ENCODE results near the gene LZTFL1.

The LZTFL1 gene

DNA sequence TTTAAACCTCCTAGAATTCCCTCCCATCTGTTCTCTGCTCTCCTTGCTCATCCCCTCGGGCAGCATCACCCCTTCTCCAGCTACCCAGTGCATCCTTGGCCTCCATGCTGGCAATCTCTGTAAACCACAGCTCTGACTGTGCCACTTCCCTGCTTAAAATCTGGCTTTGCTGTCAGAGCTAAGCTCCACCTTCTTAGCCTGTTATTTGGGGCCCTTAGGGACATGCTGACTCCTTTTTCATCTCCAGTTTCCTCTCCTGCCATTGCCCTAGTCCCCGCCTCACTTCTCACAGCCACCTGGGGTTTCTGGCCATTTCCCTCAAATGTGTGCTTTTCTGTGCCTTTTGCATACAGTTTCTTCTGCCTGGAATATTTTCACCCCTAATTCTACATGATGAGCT lies 51.3 kb downstream of the LZTFL1 start:
- peaks cover 19% of the 10 kb centered on the region for H3K27me3 Mint-ChIP-seq
- no peak for ATAC-seq
- no peaks in the 10 kb centered on the region for H3K36me3 Mint-ChIP-seq
- no peak overlapping the region for H3K4me3 Mint-ChIP-seq
- H3K9me3 Mint-ChIP-seq: peaks cover 9% of the 10 kb centered on the region
- H3K27ac Mint-ChIP-seq: no peak overlapping the region
- H3K4me1 Mint-ChIP-seq: peaks cover 15% of the 10 kb centered on the region

DNA sequence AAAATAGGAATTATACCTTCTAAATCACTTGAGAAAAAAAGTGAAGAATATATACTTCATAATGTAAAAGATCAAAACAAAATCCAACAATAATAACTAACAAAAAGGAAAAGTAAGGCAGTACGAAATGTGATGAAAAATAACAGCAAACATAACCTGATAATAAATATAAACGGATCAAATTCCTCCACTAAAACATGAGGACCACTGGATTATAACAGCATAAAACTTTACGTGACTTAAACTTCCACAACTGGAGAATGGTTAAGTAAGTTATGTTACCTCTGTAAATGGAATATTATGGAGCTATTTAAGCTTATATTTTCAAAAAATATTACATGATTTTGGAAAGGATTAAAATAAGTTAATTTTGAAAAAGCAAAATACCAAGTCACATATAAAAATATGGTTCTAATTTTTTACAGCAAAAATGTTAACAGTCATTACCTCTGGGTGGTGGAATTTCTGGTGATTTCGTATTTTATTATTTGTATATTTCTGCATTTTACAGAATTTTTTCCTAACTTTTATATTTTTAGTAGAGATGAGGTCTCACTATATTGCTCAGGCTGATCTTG lies 52.6 kb downstream of the LZTFL1 start:
- ATAC-seq: no peak
- Mint-ChIP-seq H3K27me3 (peaks cover 9% of the 10 kb centered on the region), H3K36me3 (no peaks in the 10 kb centered on the region), H3K27ac (no peak overlapping the region), H3K9me3 (peaks cover 14% of the 10 kb centered on the region), H3K4me3 (no peak overlapping the region), H3K4me1 (peaks cover 10% of the 10 kb centered on the region)

DNA sequence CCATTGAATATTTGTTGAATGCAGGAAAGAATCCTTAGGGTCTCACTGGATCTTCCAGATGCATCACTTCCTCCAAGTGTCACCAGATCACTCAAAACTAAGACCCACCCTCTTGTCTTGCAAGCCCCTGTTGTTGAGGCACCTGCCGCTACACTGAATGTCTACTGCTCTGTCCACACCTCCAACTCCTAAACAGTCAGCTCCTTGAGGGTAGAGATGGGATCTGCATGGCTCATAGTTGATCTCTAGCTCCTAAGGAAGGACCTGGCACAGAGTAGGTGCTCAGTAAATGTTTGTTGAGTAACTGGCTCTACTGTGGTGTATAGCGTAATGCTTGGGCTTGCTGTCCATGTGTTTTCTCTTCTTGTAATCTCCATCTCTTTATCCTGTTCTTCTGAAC lies 54.4 kb downstream of the LZTFL1 start:
- no peak for ATAC-seq
- no peak overlapping the region for H3K4me3 Mint-ChIP-seq

DNA sequence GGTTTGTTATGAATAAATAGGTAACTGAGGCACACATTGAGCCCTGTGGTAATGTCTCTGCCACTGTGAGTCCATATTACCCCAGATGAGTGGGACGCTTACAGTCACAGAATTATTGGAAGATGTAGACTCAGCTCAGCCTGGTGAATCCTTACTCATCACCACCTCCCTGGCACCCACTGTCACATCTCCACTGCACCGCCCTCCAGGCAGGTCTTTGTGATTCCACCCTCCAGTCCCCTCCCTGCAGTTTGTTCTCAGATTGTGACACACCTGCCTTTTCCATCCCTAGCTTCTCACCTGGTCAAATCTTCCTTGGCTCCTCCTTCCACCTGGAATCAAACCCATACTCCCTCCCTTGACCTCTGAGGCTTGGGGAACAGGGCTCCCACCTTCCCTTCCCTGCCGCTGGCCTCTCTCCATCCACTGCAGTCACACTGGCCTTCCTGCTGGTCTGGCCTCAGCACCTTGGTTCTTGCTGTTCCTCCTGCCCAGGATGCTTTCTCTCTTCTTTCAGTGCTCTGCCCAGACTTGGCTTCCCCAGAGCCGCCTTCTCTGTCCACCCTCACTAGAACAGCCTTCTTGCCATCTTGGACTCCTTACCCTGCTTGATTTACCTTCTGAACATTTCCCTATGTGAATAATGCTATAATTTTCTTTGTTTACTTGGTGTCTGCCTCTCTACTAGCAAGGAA lies 55.0 kb downstream of the LZTFL1 start:
- no peak overlapping the region for H3K27ac Mint-ChIP-seq
- H3K27me3 Mint-ChIP-seq: peaks cover 9% of the 10 kb centered on the region
- no peak overlapping the region for H3K4me3 Mint-ChIP-seq
- peaks cover 14% of the 10 kb centered on the region for H3K9me3 Mint-ChIP-seq
- H3K36me3 Mint-ChIP-seq: no peaks in the 10 kb centered on the region
- peak; percentile 43 for ATAC-seq
- peaks cover 8% of the 10 kb centered on the region for H3K4me1 Mint-ChIP-seq

More for the DNA sequence above, 54.4 kb downstream of the LZTFL1 start:
- H3K27ac Mint-ChIP-seq: no peak overlapping the region
- peaks cover 14% of the 10 kb centered on the region for H3K9me3 Mint-ChIP-seq
- H3K27me3 Mint-ChIP-seq: peaks cover 9% of the 10 kb centered on the region
- peaks cover 10% of the 10 kb centered on the region for H3K4me1 Mint-ChIP-seq
- H3K36me3 Mint-ChIP-seq: no peaks in the 10 kb centered on the region

DNA sequence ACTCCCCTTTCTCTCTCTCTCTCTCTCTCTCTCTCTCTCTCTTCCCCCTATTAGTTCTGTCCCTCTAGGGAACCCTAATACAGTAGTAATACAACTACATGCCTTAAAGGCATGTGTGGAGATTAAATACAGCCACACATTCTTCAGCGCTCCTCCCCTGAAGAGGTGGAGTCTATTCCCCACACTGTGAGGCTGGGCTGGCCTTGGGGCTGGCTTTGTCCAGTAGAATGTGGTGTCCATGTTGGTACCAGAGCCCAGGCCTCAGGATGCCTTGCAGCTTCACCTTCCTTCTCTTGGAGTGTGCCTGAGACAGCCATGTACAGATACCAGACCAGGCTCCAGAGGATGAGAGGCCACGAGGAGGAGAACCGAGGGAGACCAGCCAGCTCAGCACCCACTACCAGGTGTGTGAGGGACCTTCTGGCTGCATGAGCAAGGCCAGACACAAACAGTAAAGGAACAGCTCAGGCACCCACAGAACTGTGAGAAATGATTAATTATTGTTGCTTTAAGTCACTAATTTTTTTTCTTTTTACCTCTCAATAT lies 56.2 kb downstream of the LZTFL1 start:
- no peaks in the 10 kb centered on the region for H3K4me1 Mint-ChIP-seq
- ATAC-seq: no peak
- H3K36me3 Mint-ChIP-seq: no peaks in the 10 kb centered on the region
- peaks cover 9% of the 10 kb centered on the region for H3K27me3 Mint-ChIP-seq
- H3K9me3 Mint-ChIP-seq: peaks cover 12% of the 10 kb centered on the region
- no peak overlapping the region for H3K4me3 Mint-ChIP-seq
- H3K27ac Mint-ChIP-seq: no peak overlapping the region

DNA sequence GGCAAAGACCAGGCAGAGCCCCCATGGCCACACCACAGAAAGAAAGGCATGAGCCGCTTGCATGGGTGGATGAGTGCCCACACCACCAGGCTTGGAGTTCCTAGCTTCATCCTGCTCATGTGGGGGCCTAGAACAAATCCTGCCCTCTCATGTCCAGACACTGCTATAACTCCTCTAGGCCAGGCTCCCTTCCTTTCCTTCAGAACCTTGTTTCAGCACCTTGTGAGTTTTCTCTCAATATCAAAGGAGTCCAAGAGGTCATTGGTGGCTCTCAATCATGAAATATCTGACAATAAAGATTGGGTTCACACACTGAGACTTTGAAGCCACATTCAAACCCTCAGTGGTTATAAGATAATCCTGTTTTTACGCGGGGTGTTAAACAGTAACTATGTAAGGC lies 58.3 kb downstream of the LZTFL1 start:
- peaks cover 9% of the 10 kb centered on the region for H3K27me3 Mint-ChIP-seq
- H3K27ac Mint-ChIP-seq: no peak overlapping the region
- peaks cover 5% of the 10 kb centered on the region for H3K9me3 Mint-ChIP-seq
- no peak overlapping the region for H3K4me3 Mint-ChIP-seq
- H3K36me3 Mint-ChIP-seq: no peaks in the 10 kb centered on the region
- H3K4me1 Mint-ChIP-seq: no peaks in the 10 kb centered on the region
- no peak for ATAC-seq

DNA sequence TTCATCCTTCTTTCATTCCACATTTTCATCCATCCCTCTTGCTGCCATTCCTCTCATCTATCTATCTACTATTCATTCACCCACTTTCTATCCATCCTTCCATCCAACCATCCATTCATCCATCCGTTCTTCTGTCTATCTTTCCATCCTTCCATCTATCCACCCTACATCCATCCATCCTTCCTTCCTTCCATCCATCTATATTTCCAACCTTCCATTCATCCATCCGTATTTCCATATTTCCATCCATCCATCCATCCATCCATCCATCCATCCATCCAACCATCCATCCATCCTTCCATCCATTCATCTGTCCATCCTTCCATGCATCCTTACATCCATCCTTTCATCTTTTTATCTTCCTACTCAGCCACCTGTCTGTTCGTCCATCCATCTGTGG lies 59.5 kb downstream of the LZTFL1 start:
- Mint-ChIP-seq H3K4me1 (no peaks in the 10 kb centered on the region), H3K27ac (no peak overlapping the region), H3K4me3 (no peak overlapping the region), H3K9me3 (peaks cover 5% of the 10 kb centered on the region), H3K36me3 (no peaks in the 10 kb centered on the region), H3K27me3 (peaks cover 6% of the 10 kb centered on the region)
- no peak for ATAC-seq

DNA sequence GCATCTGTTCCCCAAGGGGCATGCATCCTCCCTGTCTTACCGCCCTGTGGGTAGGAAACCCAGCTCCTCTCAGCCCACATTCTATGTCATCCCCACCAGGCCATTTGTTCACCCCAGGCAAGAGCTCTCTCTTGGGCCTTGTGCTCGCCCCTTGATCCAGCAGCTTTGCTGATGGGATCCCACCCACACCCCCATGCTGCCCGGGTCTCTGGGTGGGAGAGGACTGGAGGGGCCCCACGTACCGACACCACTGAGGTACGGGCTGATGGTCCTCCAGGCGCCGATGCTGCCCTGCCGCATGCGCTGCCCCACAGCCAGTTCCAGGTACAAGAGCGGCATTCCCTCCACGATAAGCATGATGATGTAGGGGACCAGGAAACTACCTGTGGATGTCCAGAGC lies 60.1 kb downstream of the LZTFL1 start:
- H3K4me1 Mint-ChIP-seq: no peaks in the 10 kb centered on the region
- peaks cover 1% of the 10 kb centered on the region for H3K27me3 Mint-ChIP-seq
- H3K36me3 Mint-ChIP-seq: no peaks in the 10 kb centered on the region
- ATAC-seq: peak; percentile 7
- peaks cover 5% of the 10 kb centered on the region for H3K9me3 Mint-ChIP-seq
- no peak overlapping the region for H3K27ac Mint-ChIP-seq
- no peak overlapping the region for H3K4me3 Mint-ChIP-seq

DNA sequence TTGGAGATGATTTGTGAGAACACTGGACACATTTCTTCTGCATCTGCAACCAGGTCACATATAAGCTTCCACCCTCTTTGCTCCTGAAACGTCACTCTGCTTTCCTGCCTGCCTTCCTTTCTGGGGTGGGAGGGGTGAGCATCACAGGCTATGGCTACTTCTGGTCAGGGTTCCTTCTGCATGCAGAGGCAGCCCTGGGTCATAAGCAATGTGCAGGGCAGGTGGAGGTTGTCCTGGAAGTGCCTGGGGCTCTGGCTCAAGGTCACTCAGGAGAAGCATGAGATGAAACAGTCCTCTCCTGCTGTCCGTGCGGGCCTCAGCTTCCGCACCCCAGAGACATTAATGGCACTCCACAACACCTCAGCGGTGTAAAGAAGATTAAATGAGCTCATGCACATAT lies 60.6 kb downstream of the LZTFL1 start:
- no peaks in the 10 kb centered on the region for H3K27me3 Mint-ChIP-seq
- no peaks in the 10 kb centered on the region for H3K4me1 Mint-ChIP-seq
- peaks cover 5% of the 10 kb centered on the region for H3K9me3 Mint-ChIP-seq
- H3K36me3 Mint-ChIP-seq: no peaks in the 10 kb centered on the region
- no peak overlapping the region for H3K4me3 Mint-ChIP-seq
- no peak overlapping the region for H3K27ac Mint-ChIP-seq
- ATAC-seq: no peak

DNA sequence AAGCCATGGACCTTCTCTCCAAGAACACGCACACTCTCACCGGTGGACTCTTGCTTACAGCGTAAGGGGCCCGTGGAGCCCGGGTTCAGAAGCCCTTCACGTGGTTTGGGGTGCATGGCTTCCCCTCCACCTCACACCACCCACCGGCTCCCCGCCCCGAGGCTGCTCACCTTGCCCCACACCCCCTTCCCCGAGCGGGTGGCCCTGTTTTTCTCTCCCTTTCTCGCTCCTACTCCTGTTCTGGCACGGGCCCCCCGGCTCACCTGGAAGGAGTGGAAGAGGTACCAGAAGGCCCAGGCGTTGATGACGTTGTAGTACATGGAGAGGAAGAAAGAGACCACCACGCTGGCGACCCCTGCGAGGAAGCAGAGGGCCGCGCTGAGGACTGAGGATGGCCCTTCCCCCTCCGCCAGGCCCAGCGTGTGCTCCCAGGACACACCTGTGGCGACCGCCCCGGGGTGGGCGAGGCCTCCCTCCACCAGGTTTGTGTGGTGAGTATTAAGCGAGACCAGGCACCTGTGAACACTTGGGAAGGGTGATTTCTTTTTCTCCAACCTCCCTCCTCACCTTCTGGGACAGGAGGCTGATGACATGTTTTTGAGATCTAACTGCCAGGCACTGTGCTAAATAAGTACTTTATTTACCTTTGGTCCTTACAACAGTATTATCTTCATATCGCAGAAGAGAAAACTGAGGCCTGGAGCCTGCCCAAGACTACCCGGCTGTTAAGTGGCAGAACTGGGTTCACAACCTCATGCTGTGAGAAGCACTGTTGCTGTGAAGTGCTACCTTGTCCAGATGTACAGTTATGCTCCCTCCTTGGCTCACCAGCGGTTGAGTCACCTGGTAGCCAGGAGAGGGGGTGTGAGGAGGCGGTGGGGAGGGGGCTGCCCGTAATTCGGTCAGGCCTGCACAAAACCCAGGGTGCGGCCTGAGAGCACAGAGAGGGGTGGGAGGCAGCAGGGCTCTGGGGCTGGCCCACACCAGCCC lies 61.9 kb downstream of the LZTFL1 start:
- ATAC-seq: peak; percentile 35
- no peaks in the 10 kb centered on the region for H3K4me1 Mint-ChIP-seq
- H3K36me3 Mint-ChIP-seq: no peaks in the 10 kb centered on the region
- H3K4me3 Mint-ChIP-seq: no peak overlapping the region
- peaks cover 4% of the 10 kb centered on the region for H3K9me3 Mint-ChIP-seq
- no peaks in the 10 kb centered on the region for H3K27me3 Mint-ChIP-seq
- H3K27ac Mint-ChIP-seq: no peak overlapping the region

DNA sequence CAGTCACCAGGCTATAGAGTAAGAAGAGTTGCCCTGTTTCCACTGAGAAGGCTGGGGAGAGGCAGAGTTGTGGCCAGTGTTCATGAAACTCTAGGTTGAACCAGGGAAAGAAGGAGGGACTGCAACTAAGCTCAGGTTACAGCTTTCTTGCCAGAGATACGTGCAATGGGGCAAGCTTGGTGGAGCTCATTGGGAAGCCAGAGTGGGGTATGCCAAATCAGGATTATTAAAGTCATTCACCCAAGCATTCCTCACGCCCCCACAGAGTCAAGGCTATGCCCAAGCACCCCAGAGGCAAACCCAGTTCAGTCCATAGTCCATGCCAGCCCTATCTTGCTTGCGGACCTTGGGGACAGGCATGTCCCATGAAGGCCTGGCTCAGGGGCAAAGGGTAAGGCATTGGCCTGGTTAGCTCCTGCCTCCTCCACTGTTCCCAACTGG lies 63.1 kb downstream of the LZTFL1 start:
- ATAC-seq: no peak
- Mint-ChIP-seq H3K27ac (no peak overlapping the region), H3K27me3 (no peaks in the 10 kb centered on the region), H3K4me1 (no peaks in the 10 kb centered on the region), H3K4me3 (no peak overlapping the region), H3K36me3 (no peaks in the 10 kb centered on the region), H3K9me3 (no peaks in the 10 kb centered on the region)

DNA sequence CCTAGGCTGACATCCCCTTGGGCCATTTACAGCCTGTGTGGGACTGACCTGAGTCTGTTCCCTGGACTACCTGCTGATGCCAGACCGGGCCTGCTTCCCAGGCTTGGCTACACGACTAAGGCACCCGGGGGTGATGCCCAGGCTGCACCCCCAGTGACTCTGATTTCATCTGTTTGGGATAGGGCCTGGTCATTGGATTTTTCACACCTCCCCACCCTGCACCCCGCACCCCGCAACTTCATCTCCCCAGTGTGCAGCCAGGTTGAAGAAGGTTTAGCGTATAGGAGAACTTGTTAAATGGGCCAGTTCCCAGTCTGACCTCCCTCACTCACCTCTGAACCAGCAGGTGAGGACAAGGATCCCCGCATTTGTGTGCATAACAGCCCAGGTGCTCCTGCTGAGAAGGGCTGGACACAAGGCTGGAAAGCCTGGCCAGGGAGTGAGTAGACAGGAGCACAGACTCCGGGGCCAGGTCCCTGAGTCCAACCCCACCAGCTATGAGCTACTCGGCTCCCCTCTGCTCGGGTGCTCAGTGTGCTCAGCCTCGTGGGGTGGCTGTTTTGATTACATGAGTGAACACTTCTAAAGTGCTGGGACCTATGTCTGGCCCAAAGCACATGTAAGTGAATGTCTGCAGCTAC lies 64.1 kb downstream of the LZTFL1 start:
- no peaks in the 10 kb centered on the region for H3K27me3 Mint-ChIP-seq
- H3K9me3 Mint-ChIP-seq: no peaks in the 10 kb centered on the region
- no peaks in the 10 kb centered on the region for H3K36me3 Mint-ChIP-seq
- H3K4me3 Mint-ChIP-seq: no peak overlapping the region
- no peak overlapping the region for H3K27ac Mint-ChIP-seq
- no peaks in the 10 kb centered on the region for H3K4me1 Mint-ChIP-seq
- ATAC-seq: no peak

DNA sequence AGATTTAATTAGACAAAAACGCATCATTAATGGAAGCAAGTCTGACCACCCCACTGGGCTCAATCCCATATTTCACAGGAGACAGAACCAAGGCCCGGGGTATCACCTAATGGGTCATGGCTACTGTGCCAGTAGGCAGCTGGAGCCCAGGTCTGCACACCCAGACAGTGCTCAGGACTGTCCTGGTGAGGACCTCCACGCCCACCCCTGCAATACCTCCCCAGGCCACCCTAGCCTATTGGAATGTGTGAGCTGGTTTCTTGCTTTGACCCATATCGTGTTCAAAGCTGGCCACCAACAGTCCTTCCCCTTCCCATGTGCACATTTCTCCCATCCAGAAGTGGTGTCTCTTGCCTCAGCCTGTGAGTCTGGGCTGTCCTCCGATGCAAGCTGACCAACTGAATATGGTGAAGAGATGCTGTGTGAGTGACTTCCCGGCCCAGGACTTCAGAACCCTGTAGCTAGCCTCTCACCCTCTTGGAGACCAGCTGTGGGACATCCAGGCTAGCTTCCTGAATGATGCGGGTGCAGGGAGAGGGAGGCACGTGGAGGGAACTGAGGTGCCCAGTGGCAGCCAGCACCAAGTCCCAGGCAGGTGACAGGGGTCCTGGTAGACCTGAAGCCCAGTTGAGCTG lies 64.7 kb downstream of the LZTFL1 start:
- Mint-ChIP-seq H3K27ac (no peak overlapping the region), H3K4me1 (no peaks in the 10 kb centered on the region), H3K27me3 (peaks cover 2% of the 10 kb centered on the region), H3K4me3 (no peak overlapping the region), H3K9me3 (no peaks in the 10 kb centered on the region), H3K36me3 (no peaks in the 10 kb centered on the region)
- no peak for ATAC-seq

DNA sequence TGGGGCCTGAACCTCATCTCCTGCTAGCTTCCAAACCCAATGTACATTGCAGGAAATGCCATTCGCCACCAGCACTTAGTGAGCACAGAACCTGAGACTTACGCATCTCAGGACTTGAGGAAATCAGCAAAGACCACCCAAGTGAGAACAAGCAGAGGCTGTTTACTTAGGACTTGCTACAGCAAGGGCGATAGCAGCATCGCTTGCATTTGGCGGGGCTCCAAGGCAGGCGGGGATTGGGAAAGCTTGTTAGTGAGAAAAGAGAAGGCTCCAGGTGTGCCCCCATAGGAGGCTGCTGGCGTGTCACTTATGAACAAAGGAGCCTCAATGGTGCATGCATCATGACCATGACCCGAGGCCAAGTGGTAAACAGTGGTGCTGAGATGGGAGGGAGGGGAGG lies 65.3 kb downstream of the LZTFL1 start:
- H3K9me3 Mint-ChIP-seq: no peaks in the 10 kb centered on the region

DNA sequence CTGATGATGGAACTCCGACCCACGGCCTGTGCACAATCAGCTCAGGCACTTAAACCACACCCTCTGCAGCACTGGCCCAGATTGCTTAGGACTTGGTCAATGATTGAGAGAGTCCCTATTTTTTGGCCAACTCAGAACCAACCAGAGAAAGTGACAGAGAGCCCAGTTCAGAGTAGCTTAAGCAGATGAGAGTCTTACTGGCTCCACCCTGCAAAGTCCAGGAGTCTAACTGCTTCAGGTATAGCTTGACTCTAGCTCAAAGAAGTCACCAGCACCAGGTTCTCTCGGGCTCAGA lies 65.7 kb downstream of the LZTFL1 start:
- no peak for ATAC-seq
- no peak overlapping the region for H3K27ac Mint-ChIP-seq
- no peaks in the 10 kb centered on the region for H3K36me3 Mint-ChIP-seq
- H3K4me1 Mint-ChIP-seq: no peaks in the 10 kb centered on the region
- H3K4me3 Mint-ChIP-seq: no peak overlapping the region
- H3K9me3 Mint-ChIP-seq: no peaks in the 10 kb centered on the region
- peaks cover 12% of the 10 kb centered on the region for H3K27me3 Mint-ChIP-seq

More for the DNA sequence above, 65.3 kb downstream of the LZTFL1 start:
- Mint-ChIP-seq H3K4me1 (no peaks in the 10 kb centered on the region), H3K27ac (no peak overlapping the region), H3K36me3 (no peaks in the 10 kb centered on the region), H3K27me3 (peaks cover 8% of the 10 kb centered on the region), H3K4me3 (no peak overlapping the region)
- ATAC-seq: no peak
